ENCODE measurements around the gene SPAG16.

The SPAG16 gene

GRCh38 chr2:214436470-214436869, 1152.2 kb downstream of the SPAG16 start:
- DNase-seq, result no peak

- no peak for DNase-seq
Measured at GRCh38 chr2:214450118-214450894, 1166.0 kb downstream of the SPAG16 start.

GRCh38 chr2:214451516-214452275, 1167.4 kb downstream of the SPAG16 start:
- DNase-seq, result no peak
